HCT116 (cell line): Measurements from ENCODE around the gene COL16A1. TPM values are rescaled to one million over a fixed set of nuclear protein-coding genes. Genes with fewer than 3 reads are reported as not detected.

Experiments used
- ATAC-seq: fragments of 200-7000 bp; cut with Tn5 transposase; 2 replicates; pipeline ENCODE4 v1.9.1; 2020; ENCODE audit warnings: mild to moderate bottlenecking, moderate library complexity
- BruUV-seq: library from RNA; stranded (reverse); fragments of 400-500 nt; replicated peaks from 2 replicates; lab custom pipeline; 2021; lab: Mats Ljungman, UMichigan
- CTCF ChIA-PET: fragments of 300-600 bp; sonication (Branson Sonifier 250); formaldehyde crosslinking; loops from one replicate; lab custom pipeline; 2021; ENCODE audit warnings: antibody characterized with exemption; lab: Charles Lee
- POLR2A ChIA-PET: fragments of 300-600, 350-600 bp; sonication (Branson Sonifier 250); formaldehyde crosslinking; loops from one replicate; lab custom pipeline; 2021; ENCODE audit warnings: antibody characterized with exemption; lab: Charles Lee
- RAD21 ChIA-PET, 2 experiments: fragments of 300-600 bp; sonication (Branson Sonifier 250); formaldehyde crosslinking; loops; one replicate each; lab custom pipeline; 2023; ENCODE audit warnings: low total read pairs in 2 of 2; ENCODE audit not compliant: uncharacterized antibody in 2 of 2, unreplicated experiment in 2 of 2, low non-redundant PET in 1 of 2; lab: Charles Lee
- DNase-seq: peaks from one replicate; pipeline ENCODE4 v3.0.0-alpha.2; 2010; ENCODE audit warnings: low read depth, low spot score
- H2AFZ ChIP-seq: fragments of 200-600 bp; shearing (Covaris generic), sonication (generic); 2 replicates; pipeline ENCODE4 v1.6.1; 2017; ENCODE audit warnings: low read depth, mixed run types, mixed read lengths, antibody characterized with exemption, low read length; ENCODE audit not compliant: poor library complexity, severe bottlenecking
- H3K27ac ChIP-seq: 2 replicates; pipeline ENCODE4 v1.5.1; 2012; ENCODE audit warnings: low read depth, low read length
- H3K27me3 ChIP-seq: fragments of 200-600 bp; sonication (generic); 2 replicates; pipeline ENCODE4 v1.6.1; 2016; ENCODE audit warnings: mixed run types, low read length, mixed read lengths; ENCODE audit not compliant: insufficient read depth
- H3K36me3 ChIP-seq, 2 experiments: fragments of 200-500 bp in 1 of 2; fragments of 200-600 bp in 1 of 2; sonication (Bioruptor generic) in 1 of 2; sonication (generic) in 1 of 2; 2 replicates each; pipeline versions ENCODE4 v1.5.1 to v1.6.1; 2014 to 2016; ENCODE audit warnings: low read length in 2 of 2, inconsistent platforms in 1 of 2, mixed read lengths in 1 of 2, mixed run types in 1 of 2; ENCODE audit not compliant: insufficient read depth in 2 of 2, control insufficient read depth in 1 of 2
- H3K4me1 ChIP-seq, 2 experiments: fragments of 200-600 bp in 1 of 2; sonication (generic) in 1 of 2; 2 replicates each; pipeline versions ENCODE4 v1.5.1 to v1.6.1; 2012 to 2017; ENCODE audit warnings: low read length in 2 of 2, inconsistent platforms in 1 of 2, mild to moderate bottlenecking in 1 of 2, mixed read lengths in 1 of 2, mixed run types in 1 of 2, moderate library complexity in 1 of 2; ENCODE audit not compliant: insufficient read depth in 2 of 2, control insufficient read depth in 1 of 2
- H3K4me2 ChIP-seq: fragments of 200-600 bp; sonication (generic); 2 replicates; pipeline ENCODE4 v1.6.1; 2017; ENCODE audit warnings: mixed run types, low read length, mixed read lengths
- H3K4me3 ChIP-seq, 2 experiments: fragments of 200-600 bp in 1 of 2; sonication (generic) in 1 of 2; replicated peaks in 1 of 2; 2 replicates each; pipeline ENCODE4 v1.5.1; 2011 to 2016; ENCODE audit warnings: low read length in 2 of 2, control low read depth in 1 of 2, low read depth in 1 of 2, mild to moderate bottlenecking in 1 of 2, mixed read lengths in 1 of 2, mixed run types in 1 of 2
- H3K79me2 ChIP-seq: fragments of 200-600 bp; sonication (generic); 2 replicates; pipeline ENCODE4 v1.6.1; 2017; ENCODE audit warnings: mild to moderate bottlenecking, mixed run types, low read length, moderate library complexity, mixed read lengths; ENCODE audit not compliant: insufficient read depth
- H3K9ac ChIP-seq: fragments of 200-600 bp; sonication (generic); 2 replicates; pipeline ENCODE4 v1.6.1; 2016; ENCODE audit warnings: low read length, mixed read lengths
- H3K9me2 ChIP-seq: fragments of 200-600 bp; sonication (generic), shearing (Covaris generic); 2 replicates; pipeline ENCODE4 v1.6.1; 2017; ENCODE audit warnings: mixed run types, mild to moderate bottlenecking, moderate library complexity; ENCODE audit not compliant: insufficient read depth
- H3K9me3 ChIP-seq, 2 experiments: fragments of 200-500 bp in 1 of 2; fragments of 200-600 bp in 1 of 2; sonication (Bioruptor generic) in 1 of 2; sonication (generic) in 1 of 2; 2 replicates each; pipeline ENCODE4 v1.6.1; 2014 to 2017; ENCODE audit warnings: low read length in 2 of 2, mixed read lengths in 2 of 2, inconsistent platforms in 1 of 2, low read depth in 1 of 2, mild to moderate bottlenecking in 1 of 2, mixed run types in 1 of 2, moderate library complexity in 1 of 2; ENCODE audit not compliant: control insufficient read depth in 1 of 2, insufficient read depth in 1 of 2
- H4K20me1 ChIP-seq: fragments of 200-600 bp; sonication (generic), shearing (Covaris generic); 2 replicates; pipeline ENCODE4 v1.6.1; 2017; ENCODE audit warnings: mixed run types, mild to moderate bottlenecking, moderate library complexity; ENCODE audit not compliant: insufficient read depth
- CEBPB ChIP-seq: IDR thresholded peaks from 2 replicates; pipeline ENCODE4 v1.6.1; 2012; ENCODE audit warnings: low read depth
- EGR1 ChIP-seq: IDR thresholded peaks from 2 replicates; pipeline ENCODE4 v1.6.1; 2012; ENCODE audit warnings: low read depth
- EZH2phosphoT487 ChIP-seq: fragments of 200-600 bp; IDR thresholded peaks from 2 replicates; pipeline ENCODE4 v1.6.1; 2018; ENCODE audit warnings: antibody characterized with exemption, borderline replicate concordance
- JUND ChIP-seq: IDR thresholded peaks from 2 replicates; pipeline ENCODE4 v1.6.1; 2012
- POLR2A ChIP-seq: IDR thresholded peaks from 2 replicates; pipeline ENCODE4 v1.7.0; 2011; ENCODE audit warnings: borderline replicate concordance; ENCODE audit not compliant: insufficient read depth, insufficient read length; ENCODE audit errors: extremely low read depth
- RAD21 ChIP-seq: IDR thresholded peaks from 2 replicates; pipeline ENCODE4 v1.6.1; 2012; ENCODE audit warnings: low read depth, mild to moderate bottlenecking
- SIN3A ChIP-seq: IDR thresholded peaks from 2 replicates; pipeline ENCODE4 v1.6.1; 2012; ENCODE audit warnings: low read depth
- SRF ChIP-seq: IDR thresholded peaks from 2 replicates; pipeline ENCODE4 v1.6.1; 2012; ENCODE audit warnings: low read depth
- TCF7L2 ChIP-seq: IDR thresholded peaks from 2 replicates; pipeline ENCODE4 v1.7.0; 2011; ENCODE audit warnings: borderline replicate concordance, inconsistent platforms; ENCODE audit not compliant: insufficient read depth, insufficient read length; ENCODE audit errors: extremely low read depth
- YY1 ChIP-seq: IDR thresholded peaks from 2 replicates; pipeline ENCODE4 v1.6.1; 2011; ENCODE audit warnings: low read length, low read depth, moderate library complexity, mild to moderate bottlenecking; ENCODE audit not compliant: insufficient replicate concordance; ENCODE audit errors: extremely low read depth
- ZBTB33 ChIP-seq: IDR thresholded peaks from 2 replicates; pipeline ENCODE4 v1.6.1; 2011; ENCODE audit warnings: mild to moderate bottlenecking, low read length, moderate library complexity; ENCODE audit not compliant: insufficient replicate concordance; ENCODE audit errors: extremely low read depth
- ZFX ChIP-seq: fragments of 450-650 bp; IDR thresholded peaks from 2 replicates; pipeline ENCODE4 v1.6.1; 2017
- ZNF274 ChIP-seq: fragments of 200-500 bp; sonication (Bioruptor generic); IDR thresholded peaks from 2 replicates; pipeline ENCODE4 v1.6.1; 2014; ENCODE audit warnings: mild to moderate bottlenecking, low read depth, low read length, inconsistent platforms
- intact Hi-C: fragments of 100-400 bp; cut with micrococcal nuclease; formaldehyde crosslinking; loops from 2 replicates; pipeline ENCODE4 v1.10.0; 2022
- total RNA-seq: library from RNA; stranded (reverse); gene quantifications from one replicate; pipeline ENCODE4 v1.2.1, GENCODE V29; 2021; ENCODE audit not compliant: unreplicated experiment
- TF ChIP-seq, protein P1 (sequence below): IDR thresholded peaks from 2 replicates; pipeline ENCODE4 v1.6.1; 2012

Gene COL16A1
- total RNA-seq, 1 experiment from 2014 or later = 2.2 TPM

DNA sequence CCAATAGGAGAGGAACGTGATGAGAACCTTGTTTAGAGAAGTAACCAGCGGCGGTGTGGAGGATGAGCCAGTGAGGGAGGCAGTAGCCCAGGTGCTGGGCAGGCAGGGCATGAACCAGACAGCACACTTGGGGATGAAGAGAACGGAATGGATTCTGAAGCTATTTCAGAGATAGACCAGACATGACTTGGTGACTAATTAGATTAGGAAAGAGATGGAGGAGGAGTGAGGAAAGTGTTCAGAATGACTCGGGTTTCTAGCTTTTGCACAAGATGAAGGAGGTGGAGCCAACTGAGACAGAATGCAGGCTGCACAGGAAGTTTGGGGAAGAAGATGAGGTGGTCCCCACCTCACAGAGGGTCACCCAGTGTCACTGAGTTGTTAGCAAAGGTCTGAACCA lies 64.3 kb downstream of the COL16A1 start:
- H3K4me1 ChIP-seq = peaks cover 5 to 17% of the 10 kb centered on the region in 2 experiments; a peak in 3 of 4 replicates
- no peak overlapping the region for H3K4me2 ChIP-seq
- no peak overlapping the region for H3K4me3 ChIP-seq
- no TSS peak for BruUV-seq
- intact Hi-C loops = no loop called here
- DNase-seq = no peak
- H3K9me2 ChIP-seq = no peaks in the 10 kb centered on the region
- H3K27me3 ChIP-seq = no peaks in the 10 kb centered on the region
- POLR2A ChIA-PET = no interaction called here
- TF ChIP-seq JUND (no peak), EGR1 (no peak), SIN3A (no peak), TCF7L2 (no peak), ZNF274 (no peak), YY1 (no peak), EZH2phosphoT487 (no peak), ZFX (no peak), SRF (no peak), RAD21 (no peak), CEBPB (no peak), POLR2A (no peak), ZBTB33 (no peak)
- TF ChIP-seq, protein P1, sequence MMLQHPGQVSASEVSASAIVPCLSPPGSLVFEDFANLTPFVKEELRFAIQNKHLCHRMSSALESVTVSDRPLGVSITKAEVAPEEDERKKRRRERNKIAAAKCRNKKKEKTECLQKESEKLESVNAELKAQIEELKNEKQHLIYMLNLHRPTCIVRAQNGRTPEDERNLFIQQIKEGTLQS = no peak
- TF ChIP-seq, all 23 proteins: peak for 0
- Histone ChIP-seq H2AFZ (no peak overlapping the region), H3K79me2 (peaks cover 82% of the 10 kb centered on the region), H3K36me3 (peaks cover 0 to 5% of the 10 kb centered on the region in 2 experiments; a peak in 1 of 4 replicates), H4K20me1 (no peaks in the 10 kb centered on the region), H3K9me3 (no peaks in the 10 kb centered on the region), H3K27ac (no peak overlapping the region), H3K9ac (no peak overlapping the region)
- no peak for ATAC-seq
- ChIA-PET CTCF (interaction anchor here (1.3 kb wide), 2 partner anchors 106 to 149 kb away, joined by 3 to 4 read pairs; no protein-coding TSS in a partner anchor), RAD21 (no interaction called here)
